DMS 273 (cell line): ENCODE data around the gene GCKR.
A peak's percentile ranks its signal among the peaks of the same experiment; 100 is the strongest.
"Not testable (repeated sequence)": the region's sequence is repeated elsewhere in the genome, so short reads cannot be mapped to it uniquely, and the experiment has no call there.

Experiments used
- DNase-seq: peaks from one replicate; lab custom pipeline; 2025; ENCODE audit not compliant: unreplicated experiment; lab: John Stamatoyannopoulos, UW

Gene GCKR

GRCh38 chr2:27509326-27509725, 12.7 kb downstream of the GCKR start:
- peak; percentile 68 for DNase-seq

- no peak for DNase-seq
Measured at GRCh38 chr2:27518113-27518781, 21.6 kb downstream of the GCKR start.

- no peak for DNase-seq
Measured at GRCh38 chr2:27518782-27519113, 22.1 kb downstream of the GCKR start.

GRCh38 chr2:27520316-27520715, 23.7 kb downstream of the GCKR start:
- no peak for DNase-seq

GRCh38 chr2:27522400-27522945, 25.8 kb downstream of the GCKR start:
- no peak for DNase-seq

GRCh38 chr2:27527182-27527581, 30.5 kb downstream of the GCKR start:
- DNase-seq, result no peak

- peak; percentile 20 for DNase-seq
Measured at GRCh38 chr2:27531983-27532382, 35.3 kb downstream of the GCKR start.

- no peak for DNase-seq
Measured at GRCh38 chr2:27537287-27537686, 40.6 kb downstream of the GCKR start.

GRCh38 chr2:27538839-27539450, 42.3 kb downstream of the GCKR start:
- DNase-seq, result not testable (repeated sequence)

GRCh38 chr2:27539649-27540048, 43.0 kb downstream of the GCKR start:
- DNase-seq, result not testable (repeated sequence)

- DNase-seq, result no peak
Measured at GRCh38 chr2:27544143-27544821, 47.6 kb downstream of the GCKR start.

GRCh38 chr2:27545348-27546141, 48.9 kb downstream of the GCKR start:
- DNase-seq, result no peak

GRCh38 chr2:27549303-27549702, 52.7 kb downstream of the GCKR start:
- no peak for DNase-seq

GRCh38 chr2:27551514-27551913, 54.9 kb downstream of the GCKR start:
- no peak for DNase-seq

GRCh38 chr2:27552941-27553340, 56.3 kb downstream of the GCKR start:
- no peak for DNase-seq

- DNase-seq, result not testable (repeated sequence)
Measured at GRCh38 chr2:27554451-27554850, 57.8 kb downstream of the GCKR start.

- no peak for DNase-seq
Measured at GRCh38 chr2:27559228-27559627, 62.6 kb downstream of the GCKR start.

GRCh38 chr2:27561060-27561459, 64.4 kb downstream of the GCKR start:
- no peak for DNase-seq

GRCh38 chr2:27566628-27567027, 70.0 kb downstream of the GCKR start:
- no peak for DNase-seq

- no peak for DNase-seq
Measured at GRCh38 chr2:27569398-27569797, 72.8 kb downstream of the GCKR start.

GRCh38 chr2:27571197-27571596, 74.6 kb downstream of the GCKR start:
- no peak for DNase-seq
